A673 (cell line): ENCODE results near the gene SLC38A4. TPM values are rescaled to one million over a fixed set of nuclear protein-coding genes. Genes with fewer than 3 reads are reported as not detected.

ENCODE experiments used
- BruUV-seq: library from RNA; stranded (reverse); fragments of 400-500 nt; replicated peaks from 2 replicates; lab custom pipeline; 2021; lab: Mats Ljungman, UMichigan
- CTCF ChIA-PET: fragments of 300-600 bp; sonication (Branson Sonifier 250); formaldehyde crosslinking; loops from one replicate; lab custom pipeline; 2022; ENCODE audit warnings: antibody characterized with exemption; lab: Charles Lee
- POLR2A ChIA-PET: fragments of 300-600 bp; sonication (Branson Sonifier 250); formaldehyde crosslinking; loops from one replicate; lab custom pipeline; 2022; ENCODE audit warnings: antibody characterized with exemption; ENCODE audit not compliant: low non-redundant PET; lab: Charles Lee
- DNase-seq: peaks from one replicate; pipeline ENCODE4 v3.0.0-alpha.2; 2015; ENCODE audit warnings: low spot score
- H3K27ac ChIP-seq: fragments of 200-600 bp; sonication (generic); 2 replicates; pipeline ENCODE4 v1.5.1; 2016; ENCODE audit warnings: mixed run types, low read depth, mild to moderate bottlenecking, mixed read lengths, antibody characterized with exemption, low read length; ENCODE audit not compliant: poor library complexity, severe bottlenecking
- H3K27me3 ChIP-seq: fragments of 200-600 bp; sonication (generic); replicated peaks from 2 replicates; pipeline ENCODE4 v1.6.1; 2017; ENCODE audit warnings: mixed run types, low read depth, mild to moderate bottlenecking, mixed read lengths, antibody characterized with exemption, low read length; ENCODE audit not compliant: insufficient read depth, poor library complexity
- H3K36me3 ChIP-seq: fragments of 200-600 bp; sonication (generic); 2 replicates; pipeline ENCODE4 v1.6.1; 2016; ENCODE audit warnings: mixed run types, mild to moderate bottlenecking, mixed read lengths, antibody characterized with exemption, low read length; ENCODE audit not compliant: insufficient read depth, poor library complexity, severe bottlenecking
- H3K4me1 ChIP-seq: fragments of 200-600 bp; sonication (generic); 2 replicates; pipeline ENCODE4 v1.6.1; 2017; ENCODE audit warnings: mixed run types, mild to moderate bottlenecking, mixed read lengths, antibody characterized with exemption, low read length; ENCODE audit not compliant: insufficient read depth, poor library complexity, severe bottlenecking
- H3K4me3 ChIP-seq: fragments of 200-600 bp; sonication (generic); 2 replicates; pipeline ENCODE4 v1.5.1; 2016; ENCODE audit warnings: low read depth, mixed run types, mild to moderate bottlenecking, mixed read lengths, low read length; ENCODE audit not compliant: poor library complexity, severe bottlenecking
- H3K9me3 ChIP-seq: fragments of 200-600 bp; sonication (generic); 2 replicates; pipeline ENCODE4 v1.6.1; 2016; ENCODE audit warnings: mixed run types, low read depth, mild to moderate bottlenecking, mixed read lengths, antibody characterized with exemption, low read length; ENCODE audit not compliant: poor library complexity, severe bottlenecking
- EZH2 ChIP-seq: fragments of 200-600 bp; sonication (generic); IDR thresholded peaks from 2 replicates; pipeline ENCODE4 v1.6.1; 2017; ENCODE audit warnings: borderline replicate concordance, low read depth, mild to moderate bottlenecking, mixed read lengths, antibody characterized with exemption, low read length; ENCODE audit not compliant: poor library complexity, severe bottlenecking
- intact Hi-C: fragments of 100-400 bp; cut with micrococcal nuclease; formaldehyde crosslinking; loops from one replicate; pipeline ENCODE4 v1.10.0; 2022; ENCODE audit not compliant: unreplicated experiment
- total RNA-seq: library from RNA; stranded (reverse); gene quantifications from 2 replicates; pipeline ENCODE4 v1.2.3, GENCODE V29; 2021
- TF ChIP-seq, protein P1 (sequence below): fragments of 300-800, 200-600 bp; sonication (generic); conservative IDR thresholded peaks from 2 replicates; pipeline ENCODE4 v1.5.1; 2017; ENCODE audit warnings: low read depth, mild to moderate bottlenecking, antibody characterized with exemption, low read length, moderate library complexity, mixed read lengths

Gene SLC38A4
- total RNA-seq, 1 experiment from 2014 or later, result 0.58 TPM

DNA sequence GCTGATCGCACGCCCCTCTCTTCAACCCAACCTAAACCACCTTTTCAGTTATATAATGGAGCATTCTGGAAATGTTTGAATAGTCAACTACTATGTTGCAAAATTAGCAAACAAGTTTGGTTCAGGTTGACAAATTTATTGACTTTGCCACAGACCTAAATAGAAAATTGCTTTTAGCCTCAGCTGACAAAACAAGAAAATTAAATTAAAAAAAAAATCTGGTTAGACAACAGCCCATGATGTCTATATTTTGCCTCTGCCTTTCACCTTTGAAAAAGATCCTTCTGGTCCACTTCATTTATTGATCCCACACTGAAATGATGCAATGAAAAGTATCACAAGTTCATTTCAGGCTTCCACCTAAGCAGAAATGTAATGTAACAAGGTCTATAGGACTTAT lies 17.5 kb downstream of the SLC38A4 start:
- H3K36me3 ChIP-seq, result no peaks in the 10 kb centered on the region
- ChIA-PET CTCF (no interaction called here), POLR2A (no interaction called here)
- no peaks in the 10 kb centered on the region for H3K27me3 ChIP-seq
- H3K4me3 ChIP-seq, result no peak overlapping the region
- TF ChIP-seq, protein P1, sequence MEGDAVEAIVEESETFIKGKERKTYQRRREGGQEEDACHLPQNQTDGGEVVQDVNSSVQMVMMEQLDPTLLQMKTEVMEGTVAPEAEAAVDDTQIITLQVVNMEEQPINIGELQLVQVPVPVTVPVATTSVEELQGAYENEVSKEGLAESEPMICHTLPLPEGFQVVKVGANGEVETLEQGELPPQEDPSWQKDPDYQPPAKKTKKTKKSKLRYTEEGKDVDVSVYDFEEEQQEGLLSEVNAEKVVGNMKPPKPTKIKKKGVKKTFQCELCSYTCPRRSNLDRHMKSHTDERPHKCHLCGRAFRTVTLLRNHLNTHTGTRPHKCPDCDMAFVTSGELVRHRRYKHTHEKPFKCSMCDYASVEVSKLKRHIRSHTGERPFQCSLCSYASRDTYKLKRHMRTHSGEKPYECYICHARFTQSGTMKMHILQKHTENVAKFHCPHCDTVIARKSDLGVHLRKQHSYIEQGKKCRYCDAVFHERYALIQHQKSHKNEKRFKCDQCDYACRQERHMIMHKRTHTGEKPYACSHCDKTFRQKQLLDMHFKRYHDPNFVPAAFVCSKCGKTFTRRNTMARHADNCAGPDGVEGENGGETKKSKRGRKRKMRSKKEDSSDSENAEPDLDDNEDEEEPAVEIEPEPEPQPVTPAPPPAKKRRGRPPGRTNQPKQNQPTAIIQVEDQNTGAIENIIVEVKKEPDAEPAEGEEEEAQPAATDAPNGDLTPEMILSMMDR, result no peak
- no peak for TF ChIP-seq EZH2
- no peak overlapping the region for H3K27ac ChIP-seq
- intact Hi-C loops, result no loop called here
- DNase-seq, result no peak
- no peaks in the 10 kb centered on the region for H3K9me3 ChIP-seq
- BruUV-seq, result no TSS peak
- H3K4me1 ChIP-seq, result no peaks in the 10 kb centered on the region

DNA sequence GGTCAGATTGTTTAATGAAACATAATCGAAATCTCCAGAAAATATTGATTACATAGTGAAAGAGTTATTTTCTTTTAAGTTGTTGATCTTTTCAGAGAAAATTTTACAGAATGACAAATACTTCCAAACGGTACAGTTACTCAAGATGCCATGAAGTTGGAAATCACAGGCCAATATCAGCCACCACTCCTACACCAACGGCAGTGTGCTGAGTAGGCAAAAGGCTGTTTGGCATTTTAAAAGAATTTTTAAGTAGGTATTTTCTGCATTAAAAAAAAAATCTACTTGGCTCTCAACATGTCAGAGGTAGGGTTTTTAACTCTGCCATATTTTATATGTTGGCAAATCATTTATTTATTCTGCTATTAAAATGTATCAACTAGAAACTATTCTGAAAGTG lies 21.7 kb downstream of the SLC38A4 start:
- no peaks in the 10 kb centered on the region for H3K4me1 ChIP-seq
- BruUV-seq, result no TSS peak
- H3K36me3 ChIP-seq, result no peaks in the 10 kb centered on the region
- POLR2A ChIA-PET, result no interaction called here
- intact Hi-C loops, result no loop called here
- DNase-seq, result no peak
- H3K27me3 ChIP-seq, result peaks cover 4% of the 10 kb centered on the region
- no peak overlapping the region for H3K4me3 ChIP-seq
- no peaks in the 10 kb centered on the region for H3K9me3 ChIP-seq
- CTCF ChIA-PET, result no interaction called here
- no peak overlapping the region for H3K27ac ChIP-seq
- TF ChIP-seq, protein P1, result no peak
- TF ChIP-seq EZH2, result no peak

DNA sequence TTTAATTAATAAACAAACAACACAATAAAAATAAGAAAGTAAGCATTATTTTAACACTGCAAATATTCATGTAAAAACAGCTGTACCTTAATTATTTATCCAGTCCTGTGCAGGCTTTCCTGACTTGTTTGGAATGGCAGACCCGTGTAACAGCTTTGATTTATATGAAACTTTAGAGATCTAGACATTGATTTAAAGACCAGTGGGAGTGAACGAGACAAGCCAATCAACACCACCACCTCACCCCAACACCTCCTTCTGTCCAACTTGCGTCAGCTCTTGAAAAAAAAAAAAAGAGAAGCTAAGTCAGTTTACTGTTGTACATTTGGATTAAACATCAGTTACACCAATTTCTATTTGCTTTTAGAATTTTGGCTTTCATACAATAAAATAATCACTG lies 22.3 kb downstream of the SLC38A4 start:
- Histone ChIP-seq H3K27me3 (peaks cover 4% of the 10 kb centered on the region), H3K4me1 (no peaks in the 10 kb centered on the region), H3K9me3 (no peaks in the 10 kb centered on the region), H3K27ac (no peak overlapping the region), H3K4me3 (no peak overlapping the region), H3K36me3 (no peaks in the 10 kb centered on the region)
- intact Hi-C loops, result no loop called here
- CTCF ChIA-PET, result no interaction called here
- no peak for DNase-seq
- TF ChIP-seq, protein P1, result no peak
- no peak for TF ChIP-seq EZH2
- POLR2A ChIA-PET, result no interaction called here
- no TSS peak for BruUV-seq
